HEK293 (cell line): Measurements from ENCODE around the gene GNPTG.

Experiments
- CTCF ChIA-PET: fragments of 350-600 bp; formaldehyde crosslinking; extraction: SDS; loops from one replicate; lab custom pipeline; 2021; ENCODE audit warnings: antibody characterized with exemption; lab: Yijun Ruan, JAX
- POLR2A ChIA-PET: fragments of 300-600 bp; formaldehyde crosslinking; extraction: SDS; loops from one replicate; lab custom pipeline; 2020; ENCODE audit warnings: antibody characterized with exemption, inconsistent platforms; lab: Yijun Ruan, JAX
- H3K27ac ChIP-seq: fragments of 200-500 bp; sonication (Bioruptor generic); 2 replicates; pipeline ENCODE4 v1.5.1; 2014; ENCODE audit warnings: low read depth, low read length, control low read depth, inconsistent platforms; ENCODE audit errors: extremely low read depth
- H3K36me3 ChIP-seq, 2 experiments: fragments of 200-500 bp in 1 of 2; sonication (Bioruptor generic) in 1 of 2; 1 replicate in 1 of 2; 2 replicates in 1 of 2; pipeline ENCODE4 v1.5.1; 2014 to 2017; ENCODE audit warnings: inconsistent platforms in 2 of 2, low read length in 2 of 2; ENCODE audit not compliant: control insufficient read depth in 2 of 2, insufficient read depth in 1 of 2
- H3K4me1 ChIP-seq: fragments of 200-500 bp; sonication (Bioruptor generic); 2 replicates; pipeline ENCODE4 v1.5.1; 2014; ENCODE audit warnings: mild to moderate bottlenecking, low read length, inconsistent platforms; ENCODE audit not compliant: control insufficient read depth, insufficient read depth
- H3K4me3 ChIP-seq: 2 replicates; pipeline ENCODE4 v1.5.1; 2011; ENCODE audit warnings: low read depth, mild to moderate bottlenecking, control low read depth, low read length, moderate library complexity
- H3K9me3 ChIP-seq: fragments of 200-500 bp; sonication (Bioruptor generic); 2 replicates; pipeline ENCODE4 v1.5.1; 2014; ENCODE audit warnings: low read depth, low read length, inconsistent platforms; ENCODE audit not compliant: control insufficient read depth, insufficient read depth
- GLIS1 ChIP-seq: fragments of 450-650 bp; formaldehyde crosslinking; IDR thresholded peaks from 2 replicates; pipeline ENCODE4 v1.5.1; 2016; ENCODE audit warnings: missing biosample characterization, missing genetic modification characterization
- KLF8 ChIP-seq: fragments of 450-650 bp; formaldehyde crosslinking; IDR thresholded peaks from 2 replicates; pipeline ENCODE4 v1.5.1; 2016; ENCODE audit warnings: missing biosample characterization, missing genetic modification characterization
- KLF9 ChIP-seq: fragments of 450-650 bp; formaldehyde crosslinking; IDR thresholded peaks from 2 replicates; pipeline ENCODE4 v1.5.1; 2016; ENCODE audit warnings: missing biosample characterization, missing genetic modification characterization, low read depth
- MEIS1 ChIP-seq: sonication (generic); formaldehyde crosslinking; IDR thresholded peaks from 2 replicates; pipeline ENCODE4 v1.8.1; 2022; ENCODE audit warnings: missing genetic modification reagents, mild to moderate bottlenecking, borderline replicate concordance
- PRDM10 ChIP-seq: fragments of 450-650 bp; formaldehyde crosslinking; IDR thresholded peaks from 2 replicates; pipeline ENCODE4 v1.5.1; 2016; ENCODE audit warnings: missing biosample characterization, missing genetic modification characterization
- PRDM4 ChIP-seq: fragments of 450-650 bp; formaldehyde crosslinking; IDR thresholded peaks from 2 replicates; pipeline ENCODE4 v1.5.1; 2017; ENCODE audit warnings: missing biosample characterization, missing genetic modification characterization
- YY1 ChIP-seq: fragments of 450-650 bp; formaldehyde crosslinking; IDR thresholded peaks from 2 replicates; pipeline ENCODE4 v1.5.1; 2018; ENCODE audit warnings: missing biosample characterization, missing genetic modification characterization
- ZBTB1 ChIP-seq: fragments of 450-650 bp; formaldehyde crosslinking; IDR thresholded peaks from 2 replicates; pipeline ENCODE4 v1.5.1; 2016; ENCODE audit warnings: missing biosample characterization, missing genetic modification characterization
- ZFHX2 ChIP-seq: fragments of 450-650 bp; formaldehyde crosslinking; conservative IDR thresholded peaks from 2 replicates; pipeline ENCODE4 v1.5.1; 2016; ENCODE audit warnings: missing biosample characterization, missing genetic modification characterization
- ZNF114 ChIP-seq: fragments of 450-650 bp; formaldehyde crosslinking; IDR thresholded peaks from 2 replicates; pipeline ENCODE4 v1.5.0; 2017; ENCODE audit warnings: missing biosample characterization, missing genetic modification characterization
- ZNF132 ChIP-seq: fragments of 450-650 bp; formaldehyde crosslinking; IDR thresholded peaks from 2 replicates; pipeline ENCODE4 v1.5.1; 2017; ENCODE audit warnings: missing biosample characterization, missing genetic modification characterization, borderline replicate concordance
- ZNF19 ChIP-seq: fragments of 450-650 bp; formaldehyde crosslinking; IDR thresholded peaks from 2 replicates; pipeline ENCODE4; 2016; ENCODE audit warnings: missing biosample characterization, missing genetic modification characterization, low read depth
- ZNF311 ChIP-seq: fragments of 450-650 bp; formaldehyde crosslinking; IDR thresholded peaks from 2 replicates; pipeline ENCODE4 v1.5.1; 2017; ENCODE audit warnings: missing biosample characterization, missing genetic modification characterization, borderline replicate concordance
- ZNF335 ChIP-seq: fragments of 450-650 bp; formaldehyde crosslinking; conservative IDR thresholded peaks from 2 replicates; pipeline ENCODE4 v1.5.1; 2016; ENCODE audit warnings: missing biosample characterization, missing genetic modification characterization
- ZNF350 ChIP-seq: fragments of 450-650 bp; formaldehyde crosslinking; IDR thresholded peaks from 2 replicates; pipeline ENCODE4 v1.5.0; 2017; ENCODE audit warnings: missing biosample characterization, mild to moderate bottlenecking, missing genetic modification characterization
- ZNF398 ChIP-seq: fragments of 450-650 bp; formaldehyde crosslinking; IDR thresholded peaks from 2 replicates; pipeline ENCODE4 v1.5.1; 2017; ENCODE audit warnings: missing biosample characterization, missing genetic modification characterization
- ZNF571 ChIP-seq: fragments of 450-650 bp; formaldehyde crosslinking; IDR thresholded peaks from 2 replicates; pipeline ENCODE4 v1.5.0; 2017; ENCODE audit warnings: missing biosample characterization, missing genetic modification characterization
- ZNF621 ChIP-seq: fragments of 450-650 bp; formaldehyde crosslinking; IDR thresholded peaks from 2 replicates; pipeline ENCODE4 v1.5.1; 2017; ENCODE audit warnings: missing biosample characterization, missing genetic modification characterization
- ZNF629 ChIP-seq: fragments of 450-650 bp; formaldehyde crosslinking; IDR thresholded peaks from 2 replicates; pipeline ENCODE4 v1.5.1; 2017; ENCODE audit warnings: missing biosample characterization, missing genetic modification characterization
- ZNF701 ChIP-seq: fragments of 450-650 bp; formaldehyde crosslinking; IDR thresholded peaks from 2 replicates; pipeline ENCODE4 v1.5.1; 2016; ENCODE audit warnings: missing biosample characterization, missing genetic modification characterization
- ZNF747 ChIP-seq: fragments of 450-650 bp; formaldehyde crosslinking; IDR thresholded peaks from 2 replicates; pipeline ENCODE4 v1.5.1; 2016; ENCODE audit warnings: missing biosample characterization, missing genetic modification characterization
- ZNF785 ChIP-seq: fragments of 450-650 bp; formaldehyde crosslinking; IDR thresholded peaks from 2 replicates; pipeline ENCODE4 v1.5.1; 2016; ENCODE audit warnings: missing biosample characterization, missing genetic modification characterization
- ZNF791 ChIP-seq: fragments of 450-650 bp; formaldehyde crosslinking; IDR thresholded peaks from 2 replicates; pipeline ENCODE4 v1.5.1; 2016; ENCODE audit warnings: missing biosample characterization, missing genetic modification characterization
- TF ChIP-seq, protein P1 (sequence below): fragments of 450-650 bp; formaldehyde crosslinking; IDR thresholded peaks from 2 replicates; pipeline ENCODE4 v1.5.1; 2016; ENCODE audit warnings: missing biosample characterization, missing genetic modification characterization
- TF ChIP-seq, protein P2 (sequence below): fragments of 450-650 bp; formaldehyde crosslinking; IDR thresholded peaks from 2 replicates; pipeline ENCODE4 v1.5.1; 2016; ENCODE audit warnings: missing biosample characterization, missing genetic modification characterization

The GNPTG gene

DNA sequence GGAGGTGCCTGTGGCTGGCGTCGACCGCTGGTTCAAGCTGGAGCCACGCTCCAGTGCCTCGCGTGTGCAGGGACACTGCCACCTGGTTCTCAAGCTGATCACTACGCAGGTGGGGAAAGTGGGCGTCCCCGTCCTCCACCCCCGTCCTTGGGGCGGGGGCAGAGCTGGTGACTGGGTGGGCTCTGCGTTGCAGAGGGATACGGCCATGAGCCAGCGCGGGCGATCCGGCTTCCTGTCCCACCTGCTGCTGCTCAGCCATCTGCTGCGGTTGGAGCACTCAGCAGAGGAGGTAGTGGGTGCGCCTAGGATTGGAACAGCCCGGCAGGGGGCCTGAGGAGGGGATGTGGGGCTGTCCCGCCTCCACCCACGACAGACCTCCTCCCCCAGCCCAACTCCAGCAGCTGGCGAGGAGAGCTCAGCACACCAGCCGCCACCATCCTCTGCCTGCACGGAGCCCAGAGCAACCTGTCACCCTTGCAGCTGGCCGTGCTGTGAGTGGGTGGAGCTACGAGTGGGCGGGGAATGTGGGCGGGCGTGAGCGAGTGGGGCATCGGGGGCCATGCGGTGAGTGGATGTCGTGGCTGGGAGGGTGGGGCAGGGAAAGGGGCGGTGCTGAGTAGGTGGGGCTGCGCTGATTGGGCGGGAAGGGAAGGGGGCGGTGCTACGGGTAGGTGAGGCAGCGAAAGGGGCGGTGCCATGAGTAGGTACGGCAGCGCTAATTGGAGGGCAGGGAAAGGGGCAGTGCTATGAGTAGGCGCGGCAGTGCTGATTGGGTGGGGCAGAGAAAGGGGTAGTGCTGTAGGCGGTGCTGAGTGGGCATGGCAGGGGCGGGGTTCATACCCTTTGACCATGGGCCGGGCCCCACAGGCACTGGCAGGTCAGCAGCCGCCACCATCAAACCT, 9.0 kb upstream of the GNPTG start:
- CTCF ChIA-PET, result interaction anchor here (0.6 to 1.1 kb wide), 3 partner anchors 11 to 240 kb away, joined by 3 to 4 read pairs (median 3); no protein-coding TSS in a partner anchor
- no peaks in the 10 kb centered on the region for H3K9me3 ChIP-seq
- H3K27ac ChIP-seq, result no peak overlapping the region
- peaks cover 0 to 5% of the 10 kb centered on the region in 2 experiments; a peak in 1 of 3 replicates for H3K36me3 ChIP-seq
- peak overlapping the region; percentile 24 for H3K4me3 ChIP-seq
- POLR2A ChIA-PET, result interaction anchor here (0.5 to 1.8 kb wide), 13 partner anchors 9 to 442 kb away, joined by 3 to 10 read pairs (median 4); partner anchors contain the start of genes BAIAP3, CRAMP1, GNPTG and IFT140
- peaks cover 4% of the 10 kb centered on the region; the same call in 1 of the 2 replicates for H3K4me1 ChIP-seq
- TF ChIP-seq, protein P1, sequence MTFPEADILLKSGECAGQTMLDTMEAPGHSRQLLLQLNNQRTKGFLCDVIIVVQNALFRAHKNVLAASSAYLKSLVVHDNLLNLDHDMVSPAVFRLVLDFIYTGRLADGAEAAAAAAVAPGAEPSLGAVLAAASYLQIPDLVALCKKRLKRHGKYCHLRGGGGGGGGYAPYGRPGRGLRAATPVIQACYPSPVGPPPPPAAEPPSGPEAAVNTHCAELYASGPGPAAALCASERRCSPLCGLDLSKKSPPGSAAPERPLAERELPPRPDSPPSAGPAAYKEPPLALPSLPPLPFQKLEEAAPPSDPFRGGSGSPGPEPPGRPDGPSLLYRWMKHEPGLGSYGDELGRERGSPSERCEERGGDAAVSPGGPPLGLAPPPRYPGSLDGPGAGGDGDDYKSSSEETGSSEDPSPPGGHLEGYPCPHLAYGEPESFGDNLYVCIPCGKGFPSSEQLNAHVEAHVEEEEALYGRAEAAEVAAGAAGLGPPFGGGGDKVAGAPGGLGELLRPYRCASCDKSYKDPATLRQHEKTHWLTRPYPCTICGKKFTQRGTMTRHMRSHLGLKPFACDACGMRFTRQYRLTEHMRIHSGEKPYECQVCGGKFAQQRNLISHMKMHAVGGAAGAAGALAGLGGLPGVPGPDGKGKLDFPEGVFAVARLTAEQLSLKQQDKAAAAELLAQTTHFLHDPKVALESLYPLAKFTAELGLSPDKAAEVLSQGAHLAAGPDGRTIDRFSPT (tag by site-specific recombination), result peak; percentile 78
- TF ChIP-seq ZNF571 (tag by site-specific recombination) (no peak), PRDM4 (tag by site-specific recombination) (no peak), ZNF701 (tag by site-specific recombination) (no peak), ZFHX2 (peak; percentile 100), MEIS1 (no peak), ZNF311 (tag by site-specific recombination) (no peak), ZNF747 (no peak), KLF9 (tag by site-specific recombination) (peak; percentile 98), GLIS1 (peak; percentile 62), YY1 (no peak), PRDM10 (tag by site-specific recombination) (peak; percentile 77), ZNF398 (tag by site-specific recombination) (peak; percentile 79), ZNF335 (tag by site-specific recombination) (0 out of 2 replicates have a peak, but pooled peaks have one; percentile 16), ZNF629 (tag by site-specific recombination) (0 out of 2 replicates have a peak, but pooled peaks have one; percentile 10), ZNF350 (tag by site-specific recombination) (no peak), ZBTB1 (tag by site-specific recombination) (no peak), ZNF785 (tag by site-specific recombination) (no peak), ZNF114 (no peak), ZNF791 (tag by site-specific recombination) (no peak), ZNF132 (tag by site-specific recombination) (no peak), KLF8 (peak; percentile 99), ZNF19 (tag by site-specific recombination) (no peak), ZNF621 (tag by site-specific recombination) (no peak)
- TF ChIP-seq, protein P2, sequence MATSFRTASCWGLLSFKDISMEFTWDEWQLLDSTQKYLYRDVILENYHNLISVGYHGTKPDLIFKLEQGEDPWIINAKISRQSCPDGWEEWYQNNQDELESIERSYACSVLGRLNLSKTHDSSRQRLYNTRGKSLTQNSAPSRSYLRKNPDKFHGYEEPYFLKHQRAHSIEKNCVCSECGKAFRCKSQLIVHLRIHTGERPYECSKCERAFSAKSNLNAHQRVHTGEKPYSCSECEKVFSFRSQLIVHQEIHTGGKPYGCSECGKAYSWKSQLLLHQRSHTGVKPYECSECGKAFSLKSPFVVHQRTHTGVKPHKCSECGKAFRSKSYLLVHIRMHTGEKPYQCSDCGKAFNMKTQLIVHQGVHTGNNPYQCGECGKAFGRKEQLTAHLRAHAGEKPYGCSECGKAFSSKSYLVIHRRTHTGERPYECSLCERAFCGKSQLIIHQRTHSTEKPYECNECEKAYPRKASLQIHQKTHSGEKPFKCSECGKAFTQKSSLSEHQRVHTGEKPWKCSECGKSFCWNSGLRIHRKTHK (tag by site-specific recombination), result no peak
